WTC11 (cell line): ENCODE data around the gene PTAR1.

Source experiments
- CREM ChIP-seq: sonication (generic); formaldehyde crosslinking; IDR thresholded peaks from 2 replicates; pipeline ENCODE4 v1.8.1; 2022; ENCODE audit warnings: mild to moderate bottlenecking, missing genetic modification reagents, moderate library complexity
- CTCF ChIP-seq: fragments of 200-600 bp; IDR thresholded peaks from 2 replicates; pipeline ENCODE4 v1.8.0; 2022; ENCODE audit warnings: antibody characterized with exemption
- FOXP1 ChIP-seq: sonication (generic); formaldehyde crosslinking; IDR thresholded peaks from 2 replicates; pipeline ENCODE4 v1.8.0; 2022; ENCODE audit warnings: missing genetic modification reagents, mild to moderate bottlenecking, moderate library complexity, borderline replicate concordance
- MLX ChIP-seq: sonication (generic); formaldehyde crosslinking; IDR thresholded peaks from 2 replicates; pipeline ENCODE4 v1.8.1; 2023; ENCODE audit warnings: mild to moderate bottlenecking, missing genetic modification reagents, moderate library complexity
- MYBL2 ChIP-seq: sonication (generic); formaldehyde crosslinking; IDR thresholded peaks from 2 replicates; pipeline ENCODE4 v1.8.1; 2023; ENCODE audit warnings: mild to moderate bottlenecking, moderate library complexity, missing genetic modification reagents
- NFYB ChIP-seq: sonication (generic); formaldehyde crosslinking; conservative IDR thresholded peaks from 2 replicates; pipeline ENCODE4 v1.8.0; 2022; ENCODE audit warnings: low read depth, missing genetic modification reagents
- NR3C1 ChIP-seq: sonication (generic); formaldehyde crosslinking; conservative IDR thresholded peaks from 2 replicates; pipeline ENCODE4 v1.8.1; 2023; ENCODE audit warnings: low read depth, mild to moderate bottlenecking, missing genetic modification reagents
- PRRX2 ChIP-seq: fragments of 250-450 bp; sonication (Bioruptor Pico); IDR thresholded peaks from 2 replicates; pipeline ENCODE4 v1.8.0; 2021; ENCODE audit warnings: mild to moderate bottlenecking
- SP1 ChIP-seq: sonication (generic); formaldehyde crosslinking; conservative IDR thresholded peaks from 2 replicates; pipeline ENCODE4 v1.8.1; 2022; ENCODE audit warnings: missing genetic modification reagents
- TEAD4 ChIP-seq: sonication (generic); formaldehyde crosslinking; IDR thresholded peaks from 2 replicates; pipeline ENCODE4 v1.8.0; 2022; ENCODE audit warnings: mild to moderate bottlenecking, missing genetic modification reagents
- TP53 ChIP-seq: sonication (generic); formaldehyde crosslinking; IDR thresholded peaks from 2 replicates; pipeline ENCODE4 v1.8.1; 2023; ENCODE audit warnings: mild to moderate bottlenecking, missing genetic modification reagents
- ZNF281 ChIP-seq: sonication (generic); formaldehyde crosslinking; IDR thresholded peaks from 2 replicates; pipeline ENCODE4 v1.8.0; 2023; ENCODE audit warnings: mild to moderate bottlenecking, missing genetic modification reagents

- TF ChIP-seq CTCF (no peak), FOXP1 (no peak), NFYB (CRISPR knock-in tag) (no peak), CREM (CRISPR knock-in tag) (no peak), NR3C1 (no peak), TEAD4 (CRISPR knock-in tag) (no peak), MYBL2 (CRISPR knock-in tag) (no peak), MLX (CRISPR knock-in tag) (no peak), ZNF281 (no peak), PRRX2 (CRISPR knock-in tag) (no peak), SP1 (no peak), TP53 (no peak)
Observed at GRCh38 chr9:69743930-69744329, 15.9 kb downstream of the PTAR1 start.
